ENCODE measurements around the gene TULP3.

The TULP3 gene

GRCh38 chr12:2986876-2987275 lies 96.2 kb downstream of the TULP3 start:
- no peak for TF ChIP-seq GATA2 (IDR thresholded peaks at IDR 0.05; ENCODE audit: low read depth, low read length)

- TF ChIP-seq GATA3 (IDR thresholded peaks at IDR 0.05; ENCODE audit: low read depth, low read length): no peak
- TF ChIP-seq GATA2 (IDR thresholded peaks at IDR 0.05; ENCODE audit: low read depth, low read length): no peak
Measured at GRCh38 chr12:2988494-2988893, 97.8 kb downstream of the TULP3 start.
